ENCODE results near the gene B9D1. TPM values are rescaled to one million over a fixed set of nuclear protein-coding genes. Genes with fewer than 3 reads are reported as not detected.
A peak's percentile ranks its signal among the peaks of the same experiment; 100 is the strongest.

B9D1 gene
- total RNA-seq, 1 experiment from 2014 or later: 20.0 TPM

- Histone ChIP-seq H3K4me2 (ENCODE audit: low read length) (peak overlapping the region; percentile 65), H3K9me3 (ENCODE audit: control insufficient read depth in 1 of 2, insufficient read depth in 1 of 2, low read depth in 1 of 2, low read length in 2 of 2) (no peaks in the 10 kb centered on the region), H2AFZ (ENCODE audit: low read depth, low read length, poor library complexity, severe bottlenecking) (no peak overlapping the region), H3K79me2 (ENCODE audit: insufficient read depth, low read length) (no peaks in the 10 kb centered on the region), H3K4me1 (ENCODE audit: control insufficient read depth in 1 of 2, insufficient read depth in 2 of 2, low read length in 2 of 2) (peaks cover 26 to 36% of the 10 kb centered on the region in 2 experiments), H3K4me3 (replicated peaks in 1 of 2; ENCODE audit: low read depth in 1 of 2, low read length in 2 of 2) (no peak overlapping the region), H3K27me3 (ENCODE audit: insufficient read depth, low read length) (no peaks in the 10 kb centered on the region), H4K20me1 (ENCODE audit: insufficient read depth) (no peaks in the 10 kb centered on the region), H3K27ac (ENCODE audit: low read depth, low read length) (peak overlapping the region; percentile 70), H3K36me3 (ENCODE audit: control insufficient read depth in 1 of 2, insufficient read depth in 2 of 2, low read length in 2 of 2) (0 out of 4 replicates have a peak, but pooled peaks cover 0 to 3% of the 10 kb centered on the region in 2 experiments), H3K9me2 (ENCODE audit: insufficient read depth) (no peaks in the 10 kb centered on the region), H3K9ac (ENCODE audit: low read length) (0 out of 2 replicates have a peak overlapping the region, but pooled peaks have one; percentile 35)
- DNase-seq (ENCODE audit: low read depth, low spot score) (no peak), ATAC-seq (no peak)
- ChIA-PET CTCF (interaction anchor here (1.1 kb wide), 1 partner anchor 10 kb away, joined by 3 read pairs; no protein-coding TSS in a partner anchor), RAD21 (ENCODE audit: low non-redundant PET in 1 of 2, low total read pairs in 2 of 2, uncharacterized antibody in 2 of 2, unreplicated experiment in 2 of 2) (no interaction called here), POLR2A (no interaction called here)
- BruUV-seq (replicated peaks): no TSS peak
- intact Hi-C loops (cut with micrococcal nuclease): no loop called here
- TF ChIP-seq CTCF (IDR thresholded peaks at IDR 0.05 in 2 of 3, conservative IDR thresholded peaks at IDR 0.05 in 1 of 3; ENCODE audit: borderline replicate concordance in 1 of 3, insufficient read depth in 1 of 3, low read depth in 2 of 3, low read length in 2 of 3): no peak
- no peak for TF ChIP-seq JUND (IDR thresholded peaks at IDR 0.05)
- TF ChIP-seq SIN3A (IDR thresholded peaks at IDR 0.05; ENCODE audit: low read depth): no peak
- no peak for TF ChIP-seq SRF (IDR thresholded peaks at IDR 0.05; ENCODE audit: low read depth)
- TF ChIP-seq FOSL1 (IDR thresholded peaks at IDR 0.05; ENCODE audit: low read depth): no peak
- TF ChIP-seq MAX (IDR thresholded peaks at IDR 0.05): no peak
Measured at GRCh38 chr17:19348081-19348650, 14.4 kb downstream of the B9D1 start.

Measured in HCT116 (cell line).